Measurements from ENCODE around the gene SPATS2.
"Not testable (repeated sequence)": the region's sequence is repeated elsewhere in the genome, so short reads cannot be mapped to it uniquely, and the experiment has no call there.

SPATS2 gene

DNA sequence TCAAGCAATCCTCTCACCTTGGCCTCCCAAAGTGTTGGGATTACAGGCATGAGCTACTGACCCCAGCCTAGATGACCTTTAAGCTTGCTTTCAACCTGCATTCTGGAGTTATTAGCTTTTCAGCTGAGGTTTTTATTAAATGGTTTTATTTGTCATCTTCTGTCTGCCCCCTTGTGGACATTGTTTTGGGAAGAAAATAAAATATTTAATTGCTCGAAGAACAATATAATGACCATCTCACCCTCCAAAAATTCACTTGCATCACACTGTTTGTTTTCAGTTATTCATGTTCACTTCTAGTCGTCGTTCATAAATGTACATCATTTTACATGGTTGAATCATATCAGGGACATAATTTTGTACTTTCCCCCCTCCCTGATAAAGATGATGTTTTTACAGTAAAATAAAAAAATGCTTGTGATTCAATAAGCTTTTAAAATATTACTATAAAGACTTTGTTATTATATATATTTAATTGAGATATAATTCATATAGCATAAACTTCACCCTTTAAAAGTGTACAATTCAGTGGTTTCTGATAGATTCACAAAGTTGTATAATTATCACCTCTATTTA is 10.1 kb upstream of the SPATS2 start:
- DNase-seq, result no peak

DNA sequence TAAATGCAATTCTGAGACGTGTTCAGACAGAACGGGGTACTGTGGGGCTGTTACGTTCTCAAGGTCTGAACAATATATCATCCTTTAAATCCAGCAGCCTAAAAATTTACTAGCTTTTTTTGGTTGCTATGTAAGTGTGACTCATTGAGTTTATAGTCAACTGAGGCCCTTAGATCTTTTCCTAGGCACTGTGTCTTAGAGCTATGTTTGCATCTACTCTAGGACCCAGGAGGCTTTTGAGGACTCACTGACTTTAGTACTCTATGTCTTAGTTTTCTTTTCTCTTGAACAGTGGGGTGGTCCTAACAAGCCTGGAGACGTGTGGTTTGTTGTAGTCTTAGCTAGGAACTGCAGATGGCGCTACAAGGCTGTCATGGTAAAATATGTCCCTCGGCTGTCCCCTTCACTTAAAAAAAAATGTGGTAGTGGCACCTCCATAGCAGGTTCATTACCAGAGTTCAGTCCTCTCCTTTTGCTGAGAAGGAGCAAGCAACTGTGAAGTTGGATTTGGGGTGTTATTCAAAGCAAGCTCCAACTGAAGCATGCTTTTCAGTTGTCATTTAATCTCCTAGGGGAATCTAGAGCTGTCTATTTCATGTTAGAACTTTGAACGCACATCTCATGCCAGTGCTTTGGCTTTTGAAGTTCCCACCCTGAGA is 8.7 kb upstream of the SPATS2 start:
- DNase-seq, result peak; percentile 18

DNA sequence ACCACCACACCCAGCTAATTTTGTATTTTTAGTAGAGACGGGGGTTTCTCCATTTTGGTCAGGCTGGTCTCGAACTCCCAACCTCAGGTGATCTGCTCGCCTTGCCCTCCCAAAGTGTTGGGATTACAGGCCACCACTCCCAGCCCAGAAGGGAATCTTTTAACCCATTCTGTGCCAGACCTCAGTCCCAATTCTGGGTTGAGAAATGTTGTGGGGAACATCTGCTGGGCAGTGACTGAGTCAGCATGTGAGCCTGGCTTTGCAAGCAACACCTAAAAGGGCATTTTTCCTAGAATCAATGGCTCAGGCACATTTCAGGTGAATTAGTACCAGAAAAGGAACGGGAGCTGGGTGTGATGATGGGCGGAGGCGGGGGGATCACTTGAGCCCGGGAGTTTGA is 7.6 kb upstream of the SPATS2 start:
- no peak for DNase-seq

DNA sequence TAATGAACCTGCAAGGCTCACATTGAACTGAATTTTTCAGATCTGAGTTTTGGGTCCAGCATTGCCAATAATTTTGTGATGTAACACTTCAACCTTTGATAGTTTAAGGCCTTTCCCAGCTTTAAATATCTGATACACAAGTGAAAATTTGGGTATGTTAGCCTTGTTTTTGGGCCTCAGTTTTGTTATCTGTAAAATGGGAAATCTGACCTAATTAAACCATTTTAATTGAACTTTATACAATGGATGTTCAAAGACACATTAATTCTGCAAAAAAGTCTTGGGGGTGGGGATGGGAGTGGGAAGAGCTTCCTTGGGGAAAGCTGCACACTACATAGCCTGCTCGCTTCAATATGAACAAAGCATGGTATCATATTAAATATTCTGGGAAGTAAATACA is 5.2 kb upstream of the SPATS2 start:
- no peak for DNase-seq

DNA sequence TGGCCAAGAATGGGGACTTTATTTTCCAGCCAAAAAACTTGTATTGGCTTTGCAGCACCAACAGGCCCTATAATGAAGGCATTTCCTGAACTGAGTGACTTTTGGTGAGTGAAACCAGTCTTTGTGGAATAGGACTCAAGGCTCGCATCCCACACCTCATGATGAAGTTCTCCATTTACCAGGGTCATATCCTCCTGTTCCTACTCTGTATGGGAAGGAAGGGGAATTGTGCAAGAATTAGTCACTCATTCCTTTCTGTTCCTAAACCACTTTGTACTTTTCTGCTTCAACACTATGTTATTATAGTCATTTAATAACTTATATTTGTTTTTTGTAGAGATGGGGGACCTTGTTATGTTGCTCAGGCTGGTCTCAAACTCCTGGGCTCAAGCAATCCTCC is 2.3 kb upstream of the SPATS2 start:
- DNase-seq, result no peak

DNA sequence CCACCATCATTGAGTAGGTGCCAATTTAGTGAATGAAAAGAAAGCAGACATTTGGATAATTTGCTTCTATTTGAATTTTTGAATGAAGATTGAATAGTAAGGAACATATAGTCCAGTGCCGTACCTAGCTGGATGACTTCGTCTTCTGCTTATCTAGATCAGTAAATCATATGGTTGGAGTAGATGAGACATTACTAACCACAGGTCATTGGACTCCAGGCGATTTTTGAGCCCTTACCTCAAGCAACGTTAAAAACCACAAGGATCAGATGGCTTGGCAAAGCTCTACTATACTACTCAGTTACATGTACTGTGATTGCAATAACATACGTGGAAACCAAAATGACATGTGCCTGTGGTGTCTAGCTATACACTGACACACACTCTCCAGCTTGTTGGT is 1.7 kb upstream of the SPATS2 start:
- no peak for DNase-seq

DNA sequence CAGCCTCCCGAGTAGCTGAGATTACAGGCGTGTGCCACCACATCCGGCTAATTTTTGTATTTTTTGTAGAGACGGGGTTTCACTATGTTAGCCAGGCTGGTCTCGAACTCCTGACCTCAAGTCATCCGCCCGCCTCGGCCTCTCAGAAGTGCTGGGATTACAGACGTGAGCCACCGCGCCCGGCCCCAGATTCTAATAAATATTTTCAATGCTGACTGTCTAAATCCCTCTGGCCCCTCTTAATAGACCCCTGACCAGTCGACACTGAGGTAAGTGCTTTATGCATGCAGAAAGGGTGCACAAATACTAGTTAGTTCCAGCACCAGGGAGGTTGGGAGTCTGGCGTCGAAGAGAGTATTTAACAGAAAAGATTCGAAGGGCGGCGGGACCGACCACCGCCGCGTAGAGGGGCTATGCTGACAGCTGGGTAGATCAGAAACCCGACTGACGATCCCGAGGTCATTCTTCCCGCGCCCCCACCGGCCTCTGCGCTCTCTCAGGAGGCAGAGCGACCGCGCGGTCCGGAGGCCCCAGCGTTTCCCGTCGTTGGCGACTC is 1.1 kb upstream of the SPATS2 start:
- DNase-seq, result no peak

DNA sequence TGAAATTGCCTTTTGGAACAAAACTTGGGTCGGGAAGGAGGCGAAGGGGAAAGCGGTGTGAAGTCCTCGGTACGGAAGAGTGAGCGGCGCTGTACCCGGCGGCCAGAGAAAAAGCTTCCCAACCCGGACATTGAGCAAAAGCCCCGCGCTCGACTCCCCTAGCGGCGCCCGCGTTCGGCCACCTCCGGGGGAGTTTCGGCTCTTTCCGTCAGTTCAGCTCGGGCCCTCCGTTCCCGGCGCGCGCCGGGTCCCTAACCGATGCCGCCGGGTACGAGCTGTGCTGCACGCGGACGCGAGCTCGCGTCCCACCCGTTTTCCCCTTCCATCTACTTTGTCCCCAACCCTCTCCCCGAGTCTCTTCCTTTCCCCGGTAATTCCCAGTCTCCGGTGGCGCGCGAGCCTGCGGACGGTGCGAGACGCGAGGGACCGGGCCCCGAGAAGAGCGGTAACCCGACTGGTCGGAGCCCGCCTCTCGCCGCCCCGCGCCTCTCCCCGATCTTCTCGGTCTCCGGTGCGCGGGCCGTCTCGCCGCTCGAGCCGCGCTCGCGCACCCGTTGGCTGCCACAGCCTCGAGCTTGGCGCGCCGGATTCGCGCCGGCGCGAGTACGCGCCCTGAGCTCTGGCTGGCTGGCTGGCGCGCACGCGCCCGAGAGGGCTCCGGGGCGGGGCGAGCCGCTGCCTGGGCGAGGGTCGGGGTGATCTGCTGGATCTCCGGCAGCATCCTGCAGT is 446 bp upstream of the SPATS2 start:
- DNase-seq, result peak; percentile 23

DNA sequence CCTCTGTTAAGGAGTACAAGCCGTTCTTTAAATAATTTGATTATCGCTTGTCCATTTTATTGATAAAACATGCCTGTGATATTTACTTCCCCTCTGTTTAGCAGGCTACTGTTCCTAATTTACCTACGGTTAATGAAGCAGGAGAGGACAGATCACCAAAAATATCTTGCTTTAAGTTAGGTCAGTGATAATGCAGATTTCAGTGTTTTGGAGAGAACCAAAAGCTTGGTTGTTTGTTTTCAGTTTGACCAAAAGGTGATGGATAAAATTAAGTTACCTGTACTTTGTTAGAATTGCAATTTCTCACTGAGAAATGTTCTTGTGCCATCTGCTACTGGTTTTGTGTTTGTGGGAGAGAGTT is 958 bp downstream of the SPATS2 start:
- no peak for DNase-seq

DNA sequence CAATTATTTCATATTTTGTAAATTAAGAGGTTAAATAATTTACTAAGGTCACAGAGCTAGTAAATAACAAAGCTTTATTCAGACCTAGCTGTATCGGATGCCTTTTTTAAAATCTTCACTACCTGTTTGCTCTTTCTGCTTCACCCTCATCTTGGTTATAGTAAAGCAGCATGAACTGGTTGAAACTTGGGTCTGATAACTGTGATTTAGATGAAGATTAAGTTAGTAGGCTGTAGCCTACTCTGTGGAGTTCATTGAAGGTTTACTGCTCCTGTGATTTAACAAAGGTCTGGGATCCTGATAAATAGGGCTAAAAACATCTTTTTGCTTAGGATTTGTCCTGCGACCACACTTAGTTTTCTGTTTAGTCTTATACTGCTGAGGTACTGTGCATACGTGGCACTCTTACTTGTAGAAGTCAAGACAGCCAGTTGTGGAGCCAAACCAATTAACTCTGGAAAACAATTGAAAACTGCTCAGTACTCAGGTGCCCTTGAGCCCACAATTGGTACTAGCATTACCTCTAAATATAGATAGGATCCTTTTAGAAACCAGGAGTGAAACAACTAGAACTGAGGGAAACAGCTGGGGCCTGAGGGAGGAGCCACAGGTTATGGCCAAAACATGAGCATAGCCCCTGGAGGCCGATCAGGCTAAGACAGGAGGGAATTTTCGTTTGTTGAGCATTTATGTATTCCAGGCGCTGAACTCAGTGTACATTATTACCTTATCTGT is 2.3 kb downstream of the SPATS2 start:
- no peak for DNase-seq

DNA sequence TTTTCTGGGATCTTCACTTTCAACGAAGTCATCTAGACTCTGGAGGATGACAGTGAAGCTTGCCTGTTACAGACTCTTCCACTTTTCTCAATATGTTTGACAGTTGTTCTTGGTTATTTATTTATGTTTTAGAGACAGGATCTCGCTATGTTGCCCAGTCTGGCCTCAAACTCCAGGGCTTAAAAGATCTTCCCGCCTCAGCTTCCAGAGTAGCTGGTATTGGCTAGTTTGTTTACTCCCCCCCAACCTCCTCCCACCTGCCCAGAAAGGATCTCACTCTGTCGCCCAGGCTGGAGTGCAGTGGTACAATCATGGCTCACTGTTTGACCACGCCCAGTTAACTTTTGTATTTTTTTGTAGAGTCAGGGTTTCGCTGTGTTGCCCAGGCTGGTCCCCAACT is 3.3 kb downstream of the SPATS2 start:
- no peak for DNase-seq

DNA sequence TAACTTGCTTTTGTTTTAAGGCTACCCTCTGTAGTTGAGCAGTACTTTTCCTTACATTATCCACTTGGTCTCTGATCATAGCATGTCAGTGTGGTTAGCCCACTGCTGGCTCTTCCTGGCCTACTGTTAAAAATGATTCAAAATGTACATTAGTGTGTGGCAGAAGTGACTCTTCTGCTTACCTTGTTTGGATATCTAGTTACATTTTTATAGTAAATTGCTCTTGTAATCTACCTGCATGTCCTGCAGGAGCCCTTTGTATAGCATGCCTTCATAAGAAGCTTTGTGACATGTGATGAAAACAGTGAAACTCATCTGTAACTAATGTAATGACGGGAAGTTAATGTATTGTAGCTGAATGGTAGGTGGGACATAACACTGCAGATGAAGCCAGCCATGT is 8.1 kb downstream of the SPATS2 start:
- DNase-seq, result no peak

DNA sequence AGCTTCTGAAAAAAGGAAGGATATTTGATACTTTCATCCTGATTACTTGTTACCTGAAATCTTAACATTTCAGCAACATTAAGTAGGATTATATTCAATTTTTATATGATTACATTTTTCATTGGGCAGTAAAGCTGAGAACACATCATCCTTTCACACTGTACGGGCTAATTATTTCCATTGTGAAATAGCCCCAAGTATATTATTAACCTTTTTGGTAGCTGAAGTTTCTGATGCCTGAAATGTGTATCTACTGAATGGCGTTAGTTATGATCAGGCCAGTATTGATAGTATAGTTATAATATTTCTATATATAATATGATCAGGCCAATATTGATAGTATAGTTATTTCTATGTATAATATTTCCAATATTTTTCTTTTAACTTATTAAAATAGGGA is 10.1 kb downstream of the SPATS2 start:
- DNase-seq, result no peak

DNA sequence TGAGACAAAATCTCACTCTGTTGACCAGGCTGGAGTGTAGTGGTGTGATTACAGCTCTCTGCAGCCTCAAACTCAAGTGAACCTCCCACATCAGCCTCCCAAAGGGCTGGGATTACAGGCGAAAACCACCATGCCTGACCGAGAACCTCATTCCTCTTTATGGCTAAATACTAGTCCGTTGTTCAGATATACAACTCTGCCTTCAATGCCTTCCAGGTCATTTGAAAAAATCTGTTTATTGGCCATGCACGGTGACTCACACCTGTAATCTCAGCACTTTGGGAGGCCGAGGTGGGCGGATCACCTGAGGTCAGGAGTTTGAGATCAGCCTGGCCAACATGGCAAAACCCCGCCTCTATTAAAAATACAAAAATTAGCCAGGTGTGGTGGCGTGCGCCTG is 12.9 kb downstream of the SPATS2 start:
- DNase-seq, result not testable (repeated sequence)

DNA sequence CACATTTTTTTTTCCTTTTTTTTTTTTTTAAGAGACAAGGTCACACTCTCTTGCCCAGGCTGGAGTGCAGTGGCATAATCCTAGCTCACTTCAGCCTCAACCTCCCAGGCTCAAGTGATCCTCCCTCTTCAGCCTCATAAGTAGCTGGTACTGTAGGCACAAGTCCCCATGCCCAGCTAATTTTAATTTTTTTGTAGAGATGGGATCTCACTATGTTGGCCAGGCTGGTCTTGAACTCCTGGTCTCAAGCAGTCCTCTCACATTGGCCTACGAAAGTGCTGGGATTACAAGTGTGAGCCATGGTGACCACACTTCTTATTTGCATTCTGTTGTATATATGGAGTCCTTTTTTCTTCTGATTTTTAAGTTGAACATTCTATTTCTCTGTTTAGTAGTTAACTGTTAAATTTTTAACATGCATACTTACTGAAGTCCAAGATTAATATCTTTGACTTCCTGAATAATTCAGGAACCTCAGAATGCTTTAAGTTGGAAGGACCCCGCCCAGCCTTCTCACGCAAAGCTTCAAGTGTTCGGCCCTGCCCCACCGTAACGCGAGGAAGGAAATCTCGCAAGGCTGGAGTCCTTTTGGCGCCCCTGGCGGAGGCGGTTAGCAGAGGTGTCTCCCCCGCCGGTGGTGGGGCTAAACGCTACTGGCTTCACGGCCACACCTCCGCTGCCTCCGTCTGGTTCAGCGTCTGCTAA is 21.6 kb downstream of the SPATS2 start:
- no peak for DNase-seq

DNA sequence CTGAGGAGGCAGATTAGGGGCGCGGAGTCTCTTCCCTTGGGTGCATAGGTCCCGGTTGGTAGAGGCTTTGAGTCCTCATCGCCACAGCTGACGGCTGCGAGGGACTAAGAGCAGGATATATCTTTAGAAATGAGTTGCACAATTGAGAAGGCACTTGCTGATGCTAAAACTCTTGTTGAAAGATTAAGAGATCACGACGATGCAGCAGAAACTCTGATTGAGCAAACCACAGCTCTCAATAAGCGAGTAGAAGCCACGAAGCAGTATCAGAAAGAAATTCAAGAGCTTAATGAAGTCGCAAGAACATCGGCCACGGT is 22.1 kb downstream of the SPATS2 start:
- no peak for DNase-seq

DNA sequence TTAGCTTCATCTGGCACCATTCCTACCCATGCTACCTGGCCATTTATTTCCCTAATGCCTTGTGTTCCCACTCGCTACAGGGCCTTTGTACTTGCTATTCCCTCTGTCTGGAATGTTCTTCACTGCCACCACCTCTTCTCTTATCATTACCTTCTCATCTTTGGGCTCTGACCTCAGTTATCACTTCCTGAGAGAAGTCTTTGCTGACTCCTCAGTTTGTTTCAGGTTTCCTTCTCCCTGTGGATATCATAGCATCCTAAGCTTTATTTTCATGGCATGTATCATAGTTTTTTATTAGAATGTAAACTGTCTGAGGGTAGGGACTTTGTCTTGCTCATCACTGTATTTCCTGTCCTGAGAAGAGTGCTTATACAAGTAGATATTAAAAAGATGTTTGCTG is 29.7 kb downstream of the SPATS2 start:
- DNase-seq, result no peak

DNA sequence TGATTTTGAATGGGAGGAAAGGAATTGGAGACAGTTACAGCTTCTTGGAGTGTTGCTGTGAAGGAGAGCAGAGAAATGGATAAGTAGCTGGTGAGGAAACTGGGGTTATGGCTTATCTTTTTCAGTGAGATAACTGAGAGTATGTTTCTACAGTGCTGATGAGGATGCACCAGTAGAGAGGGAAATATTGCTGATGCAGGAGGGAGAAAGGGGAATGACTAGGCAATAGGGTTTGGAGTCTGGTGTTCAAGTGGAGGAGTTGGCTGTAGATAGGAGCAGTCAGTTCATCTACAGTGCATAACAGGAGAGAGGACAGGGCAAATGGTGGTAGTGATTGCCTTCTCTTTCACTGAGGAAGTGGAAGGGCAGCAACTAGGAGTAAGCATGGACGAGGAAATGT is 33.0 kb downstream of the SPATS2 start:
- no peak for DNase-seq

DNA sequence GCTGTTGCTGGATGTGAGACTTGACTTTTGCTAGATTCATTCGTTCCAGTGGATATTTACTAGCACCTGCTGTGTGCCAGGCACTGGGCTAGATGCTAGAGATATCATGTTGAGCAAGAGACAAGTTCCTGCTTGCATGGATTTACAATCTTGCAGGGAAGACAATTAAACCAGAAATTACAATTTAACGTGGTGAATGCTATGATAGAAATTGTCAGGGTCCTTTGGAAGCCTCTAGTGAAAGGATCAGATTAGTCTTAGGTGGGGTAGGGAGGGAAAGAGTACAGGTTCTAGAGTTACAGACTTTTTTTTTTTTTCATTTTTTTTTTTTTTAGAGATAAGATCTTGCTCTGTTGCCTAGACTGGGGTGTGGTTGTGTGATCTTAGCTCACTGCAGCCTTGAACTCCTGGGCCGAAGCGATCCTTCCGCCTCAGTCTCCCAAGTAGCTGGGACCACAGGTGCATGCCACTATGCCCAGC is 36.7 kb downstream of the SPATS2 start:
- DNase-seq, result no peak

DNA sequence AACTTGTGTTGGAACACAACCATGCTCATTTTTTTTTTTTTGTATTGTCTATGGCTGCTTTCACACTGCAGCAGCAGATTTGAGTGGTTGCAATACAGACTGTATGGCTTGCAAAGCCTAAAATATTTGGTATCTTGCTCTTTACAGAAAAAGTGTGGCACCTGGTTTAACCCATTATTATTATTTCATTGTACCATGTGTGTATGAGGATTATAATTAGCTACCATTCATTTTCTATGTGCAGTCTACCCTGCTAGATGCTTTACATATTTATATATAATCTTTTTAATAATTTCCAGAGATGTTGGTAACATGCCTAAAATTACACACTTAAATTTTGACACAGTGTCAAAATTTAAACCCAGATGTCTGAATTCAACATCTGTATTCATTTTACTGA is 37.7 kb downstream of the SPATS2 start:
- DNase-seq, result no peak

DNA sequence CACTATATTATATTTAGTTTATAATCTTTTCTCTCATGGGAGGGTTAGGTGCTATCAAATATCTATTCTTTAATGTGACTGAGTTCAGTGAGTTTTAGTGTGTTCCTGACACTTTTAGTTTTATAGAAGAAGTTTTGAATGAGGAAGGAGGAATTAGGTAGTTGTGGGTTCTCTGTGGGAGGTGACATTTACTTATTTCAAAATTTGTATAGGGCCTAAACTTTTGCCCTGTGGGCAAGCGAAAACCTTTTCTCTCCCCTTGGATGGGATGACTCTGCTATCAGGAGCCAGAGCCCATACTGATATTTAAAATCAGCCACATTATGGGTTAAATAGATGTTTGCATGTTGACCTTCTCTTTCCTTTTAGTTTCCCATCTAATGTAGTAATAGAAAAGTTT is 43.6 kb downstream of the SPATS2 start:
- no peak for DNase-seq

DNA sequence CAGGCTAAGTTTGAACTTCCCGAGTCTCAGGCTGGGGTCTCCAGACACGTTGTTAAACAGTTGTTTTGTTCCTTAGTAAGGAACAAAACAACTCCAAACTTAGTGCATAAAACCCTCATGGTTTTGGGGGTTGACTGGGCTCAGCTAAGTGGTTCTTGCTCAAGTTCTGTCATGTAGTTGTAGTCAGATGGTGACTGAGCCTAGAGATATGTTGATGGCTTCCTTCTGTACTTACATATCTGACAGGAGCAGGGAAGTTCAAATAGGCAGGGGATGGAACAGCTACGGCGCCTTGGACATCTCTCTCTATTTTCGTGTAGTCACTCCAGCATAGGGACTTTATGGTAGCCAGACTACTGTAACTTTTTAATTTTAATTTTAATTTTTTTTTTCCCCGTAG is 45.7 kb downstream of the SPATS2 start:
- no peak for DNase-seq

DNA sequence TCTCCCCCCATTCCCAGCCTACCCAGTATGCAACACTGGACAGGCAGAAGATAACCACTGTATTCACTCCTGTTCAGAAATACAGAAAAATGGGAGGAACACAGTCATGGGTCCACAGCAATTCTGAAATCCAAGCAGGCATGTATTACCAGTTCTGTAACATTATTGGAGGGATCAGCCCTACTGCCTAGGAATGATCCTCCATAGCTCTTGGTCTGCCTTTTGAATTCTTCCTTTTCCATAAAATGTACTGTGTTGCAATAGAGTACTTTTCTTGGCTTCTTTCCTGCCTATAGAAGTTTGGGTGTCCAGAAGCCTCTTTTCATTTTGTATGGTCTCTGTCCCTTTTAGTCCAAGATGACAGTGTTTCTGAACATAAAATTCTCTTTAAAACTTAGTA is 46.5 kb downstream of the SPATS2 start:
- no peak for DNase-seq

Data from SIG-M5 (cell line).